WTC11 (cell line): ENCODE results near the gene NUP155. TPM values are rescaled to one million over a fixed set of nuclear protein-coding genes. Genes with fewer than 3 reads are reported as not detected.
A peak's percentile ranks its signal among the peaks of the same experiment; 100 is the strongest.
"Not testable (repeated sequence)": the region's sequence is repeated elsewhere in the genome, so short reads cannot be mapped to it uniquely, and the experiment has no call there.

Experiments used
- ATAC-seq: fragments of 200-7000 bp; cut with Tn5 transposase; 2 replicates; pipeline ENCODE4 v1.10.0; 2021; ENCODE audit warnings: mild to moderate bottlenecking, moderate library complexity
- CTCF ChIA-PET: fragments of 300-600 bp; sonication (Branson Sonifier 250); formaldehyde crosslinking; loops from one replicate; lab custom pipeline; 2021; ENCODE audit warnings: antibody characterized with exemption; lab: Charles Lee
- POLR2A ChIA-PET: fragments of 350-600 bp; sonication (Branson Sonifier 250); formaldehyde crosslinking; loops from one replicate; lab custom pipeline; 2021; ENCODE audit warnings: antibody characterized with exemption; lab: Charles Lee
- DNase-seq: peaks from one replicate; pipeline ENCODE4 v3.0.0; 2021; ENCODE audit warnings: low spot score
- H3K27ac Mint-ChIP-seq: 2 replicates; pipeline ENCODE4 v1.8.0; 2021; ENCODE audit warnings: mixed read lengths
- H3K27me3 Mint-ChIP-seq: 2 replicates; pipeline ENCODE4 v1.8.0; 2021; ENCODE audit warnings: low read depth, mild to moderate bottlenecking, moderate library complexity, mixed read lengths
- H3K36me3 Mint-ChIP-seq: 2 replicates; pipeline ENCODE4 v1.8.0; 2021; ENCODE audit warnings: mixed read lengths
- H3K4me1 Mint-ChIP-seq: 2 replicates; pipeline ENCODE4 v1.8.0; 2022; ENCODE audit warnings: mixed read lengths
- H3K4me3 Mint-ChIP-seq: 2 replicates; pipeline ENCODE4 v1.8.0; 2021; ENCODE audit warnings: mild to moderate bottlenecking, moderate library complexity, mixed read lengths
- H3K9me3 Mint-ChIP-seq: 2 replicates; pipeline ENCODE4 v1.8.0; 2021; ENCODE audit warnings: mixed read lengths
- E2F4 ChIP-seq: sonication (generic); formaldehyde crosslinking; IDR thresholded peaks from 2 replicates; pipeline ENCODE4 v1.8.1; 2022; ENCODE audit warnings: low read depth, mild to moderate bottlenecking, moderate library complexity, missing genetic modification reagents, borderline replicate concordance
- ELF4 ChIP-seq: sonication (generic); formaldehyde crosslinking; IDR thresholded peaks from 2 replicates; pipeline ENCODE4 v1.8.1; 2022; ENCODE audit warnings: low read depth, mild to moderate bottlenecking, moderate library complexity, missing genetic modification reagents
- ETV6 ChIP-seq: sonication (generic); formaldehyde crosslinking; IDR thresholded peaks from 2 replicates; pipeline ENCODE4 v1.8.1; 2022; ENCODE audit warnings: mild to moderate bottlenecking, missing genetic modification reagents
- IRF1 ChIP-seq: sonication (generic); formaldehyde crosslinking; IDR thresholded peaks from 2 replicates; pipeline ENCODE4 v1.8.0; 2023; ENCODE audit warnings: missing genetic modification reagents
- KAT7 ChIP-seq: sonication (generic); formaldehyde crosslinking; IDR thresholded peaks from 2 replicates; pipeline ENCODE4 v1.8.1; 2023; ENCODE audit warnings: missing genetic modification reagents, mild to moderate bottlenecking, borderline replicate concordance
- MXD4 ChIP-seq: fragments of 250-450 bp; sonication (Bioruptor Pico); IDR thresholded peaks from 2 replicates; pipeline ENCODE4 v1.8.0; 2021; ENCODE audit warnings: mild to moderate bottlenecking, moderate library complexity, borderline replicate concordance
- NFATC4 ChIP-seq: fragments of 250-450 bp; sonication (Bioruptor Pico); IDR thresholded peaks from 2 replicates; pipeline ENCODE4 v1.9.0; 2021; ENCODE audit warnings: mild to moderate bottlenecking
- SMAD3 ChIP-seq: sonication (generic); formaldehyde crosslinking; IDR thresholded peaks from 2 replicates; pipeline ENCODE4 v1.8.0; 2022; ENCODE audit warnings: missing genetic modification reagents, mild to moderate bottlenecking, borderline replicate concordance
- TP53 ChIP-seq: sonication (generic); formaldehyde crosslinking; IDR thresholded peaks from 2 replicates; pipeline ENCODE4 v1.8.1; 2023; ENCODE audit warnings: mild to moderate bottlenecking, missing genetic modification reagents
- ZNF423 ChIP-seq: fragments of 250-450 bp; sonication (Bioruptor Pico); IDR thresholded peaks from 2 replicates; pipeline ENCODE4 v2.1.2; 2022; ENCODE audit warnings: mild to moderate bottlenecking, moderate library complexity
- ZNF512 ChIP-seq: sonication (generic); formaldehyde crosslinking; IDR thresholded peaks from 2 replicates; pipeline ENCODE4 v1.8.1; 2022; ENCODE audit warnings: missing genetic modification reagents, borderline replicate concordance
- total RNA-seq: library from RNA; stranded (reverse); gene quantifications from 3 replicates; pipeline ENCODE4 v1.2.3, GENCODE V29; 2021
- TF ChIP-seq, protein P1 (sequence below): sonication (generic); formaldehyde crosslinking; IDR thresholded peaks from 2 replicates; pipeline ENCODE4 v1.8.0; 2023; ENCODE audit warnings: mild to moderate bottlenecking, missing genetic modification reagents
- TF ChIP-seq, protein P2 (sequence below): fragments of 250-450 bp; sonication (Bioruptor Pico); IDR thresholded peaks from 2 replicates; pipeline ENCODE4 v1.8.0; 2021; ENCODE audit warnings: mild to moderate bottlenecking

Gene NUP155
- total RNA-seq, 1 experiment from 2014 or later: 92.1 TPM

- TF ChIP-seq E2F4 (CRISPR knock-in tag) (no peak), IRF1 (CRISPR knock-in tag) (no peak)
These were observed 66.0 kb downstream of the NUP155 start (continued) for GRCh38 chr5:37304888-37305287.

DNA sequence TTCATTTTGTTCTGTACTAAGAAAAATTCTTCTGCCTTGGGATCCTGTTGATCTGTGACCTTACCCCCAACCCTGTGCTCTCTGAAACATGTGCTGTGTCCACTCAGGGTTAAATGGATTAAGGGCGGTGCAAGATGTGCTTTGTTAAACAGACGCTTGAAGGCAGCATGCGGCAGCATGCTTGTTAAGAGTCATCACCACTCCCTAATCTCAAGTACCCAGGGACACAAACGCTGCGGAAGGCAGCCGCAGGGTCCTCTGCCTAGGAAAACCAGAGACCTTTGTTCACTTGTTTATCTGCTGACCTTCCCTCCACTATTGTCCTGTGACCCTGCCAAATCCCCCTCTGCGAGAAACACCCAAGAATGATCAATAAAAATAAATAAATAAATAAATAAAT is 74.6 kb downstream of the NUP155 start:
- H3K4me3 Mint-ChIP-seq, H3K9me3 Mint-ChIP-seq, DNase-seq, H3K27ac Mint-ChIP-seq, H3K4me1 Mint-ChIP-seq, POLR2A ChIA-PET, ATAC-seq, CTCF ChIA-PET, H3K27me3 Mint-ChIP-seq: not testable (repeated sequence)
- peaks cover 76% of the 10 kb centered on the region for H3K36me3 Mint-ChIP-seq

- Mint-ChIP-seq H3K4me1 (no peaks in the 10 kb centered on the region), H3K9me3 (peaks cover 63% of the 10 kb centered on the region), H3K4me3 (no peak overlapping the region), H3K27ac (no peak overlapping the region), H3K36me3 (peaks cover 60% of the 10 kb centered on the region), H3K27me3 (peaks cover 12% of the 10 kb centered on the region)
- ATAC-seq (no peak), DNase-seq (no peak)
- ChIA-PET CTCF (no interaction called here), POLR2A (no interaction called here)
- TF ChIP-seq ELF4: no peak
- TF ChIP-seq NFATC4 (CRISPR knock-in tag): no peak
- no peak for TF ChIP-seq SMAD3 (CRISPR knock-in tag)
- TF ChIP-seq ETV6 (CRISPR knock-in tag): no peak
- TF ChIP-seq, protein P1, sequence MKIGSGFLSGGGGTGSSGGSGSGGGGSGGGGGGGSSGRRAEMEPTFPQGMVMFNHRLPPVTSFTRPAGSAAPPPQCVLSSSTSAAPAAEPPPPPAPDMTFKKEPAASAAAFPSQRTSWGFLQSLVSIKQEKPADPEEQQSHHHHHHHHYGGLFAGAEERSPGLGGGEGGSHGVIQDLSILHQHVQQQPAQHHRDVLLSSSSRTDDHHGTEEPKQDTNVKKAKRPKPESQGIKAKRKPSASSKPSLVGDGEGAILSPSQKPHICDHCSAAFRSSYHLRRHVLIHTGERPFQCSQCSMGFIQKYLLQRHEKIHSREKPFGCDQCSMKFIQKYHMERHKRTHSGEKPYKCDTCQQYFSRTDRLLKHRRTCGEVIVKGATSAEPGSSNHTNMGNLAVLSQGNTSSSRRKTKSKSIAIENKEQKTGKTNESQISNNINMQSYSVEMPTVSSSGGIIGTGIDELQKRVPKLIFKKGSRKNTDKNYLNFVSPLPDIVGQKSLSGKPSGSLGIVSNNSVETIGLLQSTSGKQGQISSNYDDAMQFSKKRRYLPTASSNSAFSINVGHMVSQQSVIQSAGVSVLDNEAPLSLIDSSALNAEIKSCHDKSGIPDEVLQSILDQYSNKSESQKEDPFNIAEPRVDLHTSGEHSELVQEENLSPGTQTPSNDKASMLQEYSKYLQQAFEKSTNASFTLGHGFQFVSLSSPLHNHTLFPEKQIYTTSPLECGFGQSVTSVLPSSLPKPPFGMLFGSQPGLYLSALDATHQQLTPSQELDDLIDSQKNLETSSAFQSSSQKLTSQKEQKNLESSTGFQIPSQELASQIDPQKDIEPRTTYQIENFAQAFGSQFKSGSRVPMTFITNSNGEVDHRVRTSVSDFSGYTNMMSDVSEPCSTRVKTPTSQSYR: no peak
- TF ChIP-seq MXD4 (CRISPR knock-in tag): no peak
These were observed 87.6 kb downstream of the NUP155 start for GRCh38 chr5:37283214-37283820.

GRCh38 chr5:37275511-37275910 is 95.4 kb downstream of the NUP155 start:
- Mint-ChIP-seq H3K4me3 (no peak overlapping the region), H3K27ac (no peak overlapping the region), H3K4me1 (no peaks in the 10 kb centered on the region), H3K27me3 (peaks cover 8% of the 10 kb centered on the region), H3K9me3 (peaks cover 32% of the 10 kb centered on the region), H3K36me3 (peaks cover 15% of the 10 kb centered on the region)
- DNase-seq (no peak), ATAC-seq (no peak)
- no peak for TF ChIP-seq TP53 (CRISPR knock-in tag)
- no peak for TF ChIP-seq ETV6 (CRISPR knock-in tag)
- CTCF ChIA-PET: no interaction called here
- POLR2A ChIA-PET: interaction anchor here (0.7 kb wide), 1 partner anchor 285 kb away, joined by 3 read pairs; no protein-coding TSS in a partner anchor

DNA sequence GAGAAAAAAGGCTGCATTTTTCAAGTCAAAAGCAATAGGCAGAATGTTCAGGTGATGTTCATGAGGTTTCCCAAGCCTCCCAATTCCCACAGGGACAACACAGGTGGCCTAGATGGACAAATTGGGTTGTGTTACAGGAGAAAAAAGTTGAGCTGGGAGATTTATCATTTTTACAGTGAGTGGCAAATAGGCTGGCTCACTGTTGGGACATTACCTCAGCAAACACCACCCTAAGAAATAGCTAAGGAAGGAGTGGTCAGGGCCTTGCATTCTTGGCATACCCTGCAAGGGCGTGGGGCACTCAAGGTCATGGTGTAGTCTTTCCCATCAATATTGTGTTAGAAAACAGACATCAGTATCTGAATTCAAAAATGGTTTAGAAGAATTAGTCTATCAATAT is 98.4 kb downstream of the NUP155 start:
- peak; percentile 17 for DNase-seq
- H3K4me1 Mint-ChIP-seq: no peaks in the 10 kb centered on the region
- peaks cover 25% of the 10 kb centered on the region for H3K9me3 Mint-ChIP-seq
- no peaks in the 10 kb centered on the region for H3K36me3 Mint-ChIP-seq
- peak; percentile 70 for ATAC-seq
- 0 out of 2 replicates have a peak, but pooled peaks cover 3% of the 10 kb centered on the region for H3K27me3 Mint-ChIP-seq
- no peak overlapping the region for H3K27ac Mint-ChIP-seq
- H3K4me3 Mint-ChIP-seq: no peak overlapping the region
- POLR2A ChIA-PET: interaction anchor here (1.2 kb wide), 1 partner anchor 23 kb away, joined by 4 read pairs; the partner anchor contains the start of gene CPLANE1
- CTCF ChIA-PET: no interaction called here
- TF ChIP-seq, protein P2, sequence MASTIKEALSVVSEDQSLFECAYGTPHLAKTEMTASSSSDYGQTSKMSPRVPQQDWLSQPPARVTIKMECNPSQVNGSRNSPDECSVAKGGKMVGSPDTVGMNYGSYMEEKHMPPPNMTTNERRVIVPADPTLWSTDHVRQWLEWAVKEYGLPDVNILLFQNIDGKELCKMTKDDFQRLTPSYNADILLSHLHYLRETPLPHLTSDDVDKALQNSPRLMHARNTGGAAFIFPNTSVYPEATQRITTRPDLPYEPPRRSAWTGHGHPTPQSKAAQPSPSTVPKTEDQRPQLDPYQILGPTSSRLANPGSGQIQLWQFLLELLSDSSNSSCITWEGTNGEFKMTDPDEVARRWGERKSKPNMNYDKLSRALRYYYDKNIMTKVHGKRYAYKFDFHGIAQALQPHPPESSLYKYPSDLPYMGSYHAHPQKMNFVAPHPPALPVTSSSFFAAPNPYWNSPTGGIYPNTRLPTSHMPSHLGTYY (CRISPR knock-in tag): no peak
- no peak for TF ChIP-seq ZNF423 (CRISPR knock-in tag)
- no peak for TF ChIP-seq ZNF512
- TF ChIP-seq KAT7 (CRISPR knock-in tag): no peak
- TF ChIP-seq, all 79 proteins: peak for 0

DNA sequence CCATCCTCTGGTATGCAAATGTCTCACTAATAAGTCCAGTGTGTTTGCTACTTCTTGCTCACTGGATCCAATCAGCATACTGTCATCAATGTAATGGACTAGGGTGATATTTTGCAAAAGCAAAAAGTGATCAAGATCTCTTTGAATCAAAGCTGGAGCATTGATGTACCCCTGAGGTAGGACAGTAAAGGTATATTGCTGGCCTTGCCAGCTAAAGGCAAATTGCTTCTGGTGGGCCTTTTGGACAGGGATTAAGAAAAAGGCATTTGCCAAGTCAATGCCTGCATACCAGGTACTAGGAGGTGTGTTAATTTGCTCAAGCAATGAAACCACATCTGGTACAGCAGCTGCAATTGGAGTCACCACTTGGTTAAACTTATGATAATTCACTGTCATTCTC is 102.8 kb downstream of the NUP155 start:
- peaks cover 42% of the 10 kb centered on the region for H3K9me3 Mint-ChIP-seq
- POLR2A ChIA-PET, DNase-seq, H3K27me3 Mint-ChIP-seq, H3K4me1 Mint-ChIP-seq, H3K4me3 Mint-ChIP-seq, H3K36me3 Mint-ChIP-seq, CTCF ChIA-PET, ATAC-seq, H3K27ac Mint-ChIP-seq: not testable (repeated sequence)
